K562 (cell line): ENCODE results near the gene CCDC97. TPM values are rescaled to one million over a fixed set of nuclear protein-coding genes. Genes with fewer than 3 reads are reported as not detected.

Experiments
- ETV6 ChIP-seq, 3 experiments: fragments of 150-350 bp in 1 of 3; sonication (generic) in 1 of 3; formaldehyde crosslinking in 1 of 3; IDR thresholded peaks; 2 replicates each; pipeline versions ENCODE4 v1.6.1 to v1.8.0; 2014 to 2022; ENCODE audit warnings: borderline replicate concordance in 2 of 3, low read depth in 2 of 3, antibody characterized with exemption in 1 of 3, low read length in 1 of 3, mild to moderate bottlenecking in 1 of 3, missing genetic modification reagents in 1 of 3
- KLF6 ChIP-seq: fragments of 250-450 bp; sonication (Bioruptor Pico); IDR thresholded peaks from 2 replicates; pipeline ENCODE4 v1.4.0; 2020; ENCODE audit warnings: mild to moderate bottlenecking, moderate library complexity, borderline replicate concordance
- polyA plus RNA-seq, 8 experiments: library from polyadenylated mRNA; depleted of rRNA in 4 of 8; stranded (reverse) in 5 of 8; unstranded in 3 of 8; fragments of >200 nt; fragmentation: Nextera tagmentation in 2 of 8; fragmentation: Illumina TruSeq in 1 of 8; extraction: Ambion mirVana in 2 of 8; extraction: Trizol in 1 of 8; gene quantifications; 2 replicates each; pipeline versions ENCODE4 v1.2.1 to v1.2.3, GENCODE V29; 2011 to 2014; ENCODE audit warnings: inconsistent platforms in 1 of 8, missing spikeins in 1 of 8
- total RNA-seq, 7 experiments: library from RNA; depleted of rRNA in 6 of 7; stranded (reverse); fragments of >200 nt in 6 of 7; fragmentation: Illumina TruSeq in 2 of 7; extraction: Trizol in 2 of 7; gene quantifications; 2 replicates each; pipeline versions ENCODE4 v1.2.1 to v1.2.3, GENCODE V29; 2011 to 2021; ENCODE audit warnings: low replicate concordance in 1 of 7
- TF ChIP-seq, protein P1 (sequence below), 2 experiments: fragments of 450-650 bp; IDR thresholded peaks; 2 replicates each; pipeline ENCODE4 v1.6.1; 2018; ENCODE audit warnings: mild to moderate bottlenecking in 2 of 2, low read depth in 1 of 2; ENCODE audit not compliant: partially characterized antibody in 2 of 2

CCDC97 gene
- total and polyA plus RNA-seq, 9 of the 15 experiments (the other 6 are each of a cell fraction or from before 2014, with no cell fraction given), result 0.60 to 16.5 (median 7.0) TPM

- TF ChIP-seq, protein P1, sequence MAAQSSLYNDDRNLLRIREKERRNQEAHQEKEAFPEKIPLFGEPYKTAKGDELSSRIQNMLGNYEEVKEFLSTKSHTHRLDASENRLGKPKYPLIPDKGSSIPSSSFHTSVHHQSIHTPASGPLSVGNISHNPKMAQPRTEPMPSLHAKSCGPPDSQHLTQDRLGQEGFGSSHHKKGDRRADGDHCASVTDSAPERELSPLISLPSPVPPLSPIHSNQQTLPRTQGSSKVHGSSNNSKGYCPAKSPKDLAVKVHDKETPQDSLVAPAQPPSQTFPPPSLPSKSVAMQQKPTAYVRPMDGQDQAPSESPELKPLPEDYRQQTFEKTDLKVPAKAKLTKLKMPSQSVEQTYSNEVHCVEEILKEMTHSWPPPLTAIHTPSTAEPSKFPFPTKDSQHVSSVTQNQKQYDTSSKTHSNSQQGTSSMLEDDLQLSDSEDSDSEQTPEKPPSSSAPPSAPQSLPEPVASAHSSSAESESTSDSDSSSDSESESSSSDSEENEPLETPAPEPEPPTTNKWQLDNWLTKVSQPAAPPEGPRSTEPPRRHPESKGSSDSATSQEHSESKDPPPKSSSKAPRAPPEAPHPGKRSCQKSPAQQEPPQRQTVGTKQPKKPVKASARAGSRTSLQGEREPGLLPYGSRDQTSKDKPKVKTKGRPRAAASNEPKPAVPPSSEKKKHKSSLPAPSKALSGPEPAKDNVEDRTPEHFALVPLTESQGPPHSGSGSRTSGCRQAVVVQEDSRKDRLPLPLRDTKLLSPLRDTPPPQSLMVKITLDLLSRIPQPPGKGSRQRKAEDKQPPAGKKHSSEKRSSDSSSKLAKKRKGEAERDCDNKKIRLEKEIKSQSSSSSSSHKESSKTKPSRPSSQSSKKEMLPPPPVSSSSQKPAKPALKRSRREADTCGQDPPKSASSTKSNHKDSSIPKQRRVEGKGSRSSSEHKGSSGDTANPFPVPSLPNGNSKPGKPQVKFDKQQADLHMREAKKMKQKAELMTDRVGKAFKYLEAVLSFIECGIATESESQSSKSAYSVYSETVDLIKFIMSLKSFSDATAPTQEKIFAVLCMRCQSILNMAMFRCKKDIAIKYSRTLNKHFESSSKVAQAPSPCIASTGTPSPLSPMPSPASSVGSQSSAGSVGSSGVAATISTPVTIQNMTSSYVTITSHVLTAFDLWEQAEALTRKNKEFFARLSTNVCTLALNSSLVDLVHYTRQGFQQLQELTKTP (IDR thresholded peaks at IDR 0.05; ENCODE audit: low read depth in 1 of 2, partially characterized antibody in 2 of 2), result peak in 1 of 2 experiments; percentile 8
- TF ChIP-seq KLF6 (CRISPR knock-in tag) (no peak), ETV6 (IDR thresholded peaks at IDR 0.05; ENCODE audit: borderline replicate concordance in 1 of 2, low read depth in 2 of 2, low read length in 1 of 2) (peak in 1 of 2 experiments; percentile 74; a peak in 1 of 4 replicates), ETV6 (CRISPR knock-in tag; IDR thresholded peaks at IDR 0.05; ENCODE audit: borderline replicate concordance) (no peak)
Observed at GRCh38 chr19:41364524-41365391, 54.8 kb downstream of the CCDC97 start (continued).
